ENCODE measurements around the gene ACAP3. TPM values are rescaled to one million over a fixed set of nuclear protein-coding genes. Genes with fewer than 3 reads are reported as not detected.
A peak's percentile ranks its signal among the peaks of the same experiment; 100 is the strongest.

ACAP3 gene
- total RNA-seq, 1 experiment from 2014 or later, result 27.4 TPM

- peak overlapping the region; percentile 93 for H3K4me3 ChIP-seq
- no peaks in the 10 kb centered on the region for H3K27me3 ChIP-seq
- H3K36me3 ChIP-seq, result peaks cover 12% of the 10 kb centered on the region
- H3K27ac ChIP-seq, result no peak overlapping the region; the same call in 1 of the 2 replicates
- no peak for DNase-seq
- H3K9me3 ChIP-seq (replicated peaks), result no peaks in the 10 kb centered on the region
- peaks cover 3% of the 10 kb centered on the region; the same call in 1 of the 2 replicates for H3K4me1 ChIP-seq
These were observed 35.2 kb downstream of the ACAP3 start for GRCh38 chr1:1272341-1273208.

GRCh38 chr1:1270813-1271212 lies 36.9 kb downstream of the ACAP3 start:
- H3K36me3 ChIP-seq, result peaks cover 27% of the 10 kb centered on the region
- H3K4me3 ChIP-seq, result no peak overlapping the region
- no peak overlapping the region for H3K27ac ChIP-seq
- peaks cover 3% of the 10 kb centered on the region; the same call in 1 of the 2 replicates for H3K4me1 ChIP-seq
- DNase-seq, result no peak
- no peaks in the 10 kb centered on the region for H3K27me3 ChIP-seq
- no peaks in the 10 kb centered on the region for H3K9me3 ChIP-seq (replicated peaks)

DNA sequence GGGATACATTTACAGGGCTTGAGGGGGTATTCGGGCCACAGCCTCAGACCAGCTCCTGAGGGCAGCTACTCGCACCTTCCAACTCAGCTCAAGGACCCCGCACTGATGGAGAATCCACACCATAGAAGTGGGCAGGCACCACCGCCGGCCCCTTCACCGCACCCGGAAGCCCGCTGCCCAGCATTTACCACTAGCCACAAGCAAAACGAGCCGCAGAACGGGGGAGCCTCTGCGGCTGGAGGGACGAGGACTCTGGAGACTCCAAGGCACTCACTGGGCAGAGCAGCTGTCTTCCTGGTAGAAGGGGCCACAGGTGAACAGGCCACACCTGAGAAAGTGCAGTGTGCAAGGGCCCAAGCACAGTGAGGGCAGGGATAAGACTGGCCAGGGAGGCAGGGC lies 39.4 kb downstream of the ACAP3 start:
- no peak overlapping the region for H3K27ac ChIP-seq
- H3K4me3 ChIP-seq, result no peak overlapping the region
- DNase-seq, result no peak
- no peaks in the 10 kb centered on the region for H3K9me3 ChIP-seq (replicated peaks)
- H3K27me3 ChIP-seq, result no peaks in the 10 kb centered on the region
- H3K4me1 ChIP-seq, result peaks cover 4% of the 10 kb centered on the region; the same call in 1 of the 2 replicates
- peaks cover 46% of the 10 kb centered on the region for H3K36me3 ChIP-seq

- Histone ChIP-seq H3K9me3 (replicated peaks) (no peaks in the 10 kb centered on the region), H3K4me3 (no peak overlapping the region), H3K27me3 (no peaks in the 10 kb centered on the region), H3K4me1 (peaks cover 4% of the 10 kb centered on the region; the same call in 1 of the 2 replicates), H3K27ac (no peak overlapping the region), H3K36me3 (peaks cover 52% of the 10 kb centered on the region)
- no peak for DNase-seq
These were observed 40.0 kb downstream of the ACAP3 start for GRCh38 chr1:1267488-1268283.

DNA sequence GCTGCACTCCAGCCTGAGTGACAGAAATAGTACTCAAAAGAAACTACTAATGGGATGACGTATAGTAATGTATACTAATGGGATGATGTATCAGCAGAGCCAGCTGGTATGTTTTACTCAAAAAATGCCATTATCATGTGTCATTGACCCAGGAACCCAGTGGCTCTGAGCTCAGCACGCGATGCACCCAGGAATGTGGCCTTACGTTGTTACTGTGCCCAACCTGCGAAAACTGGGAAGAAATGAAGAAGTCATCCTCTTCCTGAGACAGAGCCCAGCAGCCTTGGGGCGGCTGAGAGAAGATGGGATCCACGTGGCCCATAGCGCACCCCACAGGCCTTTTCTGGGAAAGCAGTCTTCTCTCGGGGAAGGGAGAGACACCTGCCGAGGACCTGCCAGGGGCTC lies 42.9 kb downstream of the ACAP3 start:
- Histone ChIP-seq H3K9me3 (replicated peaks) (no peaks in the 10 kb centered on the region), H3K36me3 (peaks cover 73% of the 10 kb centered on the region), H3K4me1 (peaks cover 4% of the 10 kb centered on the region; the same call in 1 of the 2 replicates), H3K27me3 (no peaks in the 10 kb centered on the region), H3K27ac (peak overlapping the region; percentile 39), H3K4me3 (no peak overlapping the region)
- DNase-seq, result peak in 1 of 2 experiments; percentile 52

- H3K9me3 ChIP-seq (replicated peaks), result no peaks in the 10 kb centered on the region
- H3K4me3 ChIP-seq, result no peak overlapping the region
- peaks cover 79% of the 10 kb centered on the region for H3K36me3 ChIP-seq
- no peaks in the 10 kb centered on the region for H3K27me3 ChIP-seq
- H3K27ac ChIP-seq, result no peak overlapping the region
- H3K4me1 ChIP-seq, result peaks cover 4% of the 10 kb centered on the region; the same call in 1 of the 2 replicates
- DNase-seq, result no peak
These were observed 43.7 kb downstream of the ACAP3 start for GRCh38 chr1:1264026-1264425.

DNA sequence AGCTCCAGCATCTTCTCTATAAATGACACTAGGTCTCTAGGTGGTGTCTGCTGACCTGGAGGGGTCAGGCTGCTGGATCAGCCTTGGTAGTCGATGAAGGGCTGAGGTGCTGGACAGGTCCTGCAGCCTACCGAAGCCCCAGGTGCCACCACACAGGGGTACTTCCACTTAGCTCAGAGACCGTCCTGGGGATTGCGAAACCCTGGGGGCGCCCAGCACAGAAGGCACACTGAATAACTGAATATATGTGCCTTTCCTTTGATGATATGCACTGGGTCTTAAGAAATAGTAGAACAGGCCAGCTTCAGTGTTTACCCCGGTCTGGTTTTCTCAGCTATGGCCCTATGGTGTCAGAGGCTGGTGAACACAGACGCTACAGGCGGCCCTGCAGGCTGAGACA lies 45.0 kb downstream of the ACAP3 start:
- peaks cover 4% of the 10 kb centered on the region; the same call in 1 of the 2 replicates for H3K4me1 ChIP-seq
- no peaks in the 10 kb centered on the region for H3K9me3 ChIP-seq (replicated peaks)
- H3K27ac ChIP-seq, result no peak overlapping the region
- no peak for DNase-seq
- no peak overlapping the region for H3K4me3 ChIP-seq
- no peaks in the 10 kb centered on the region for H3K27me3 ChIP-seq
- peaks cover 78% of the 10 kb centered on the region for H3K36me3 ChIP-seq

- H3K27ac ChIP-seq, result no peak overlapping the region
- H3K4me3 ChIP-seq, result no peak overlapping the region
- H3K9me3 ChIP-seq (replicated peaks), result no peaks in the 10 kb centered on the region
- no peak for DNase-seq
- peaks cover 71% of the 10 kb centered on the region for H3K36me3 ChIP-seq
- no peaks in the 10 kb centered on the region for H3K27me3 ChIP-seq
- H3K4me1 ChIP-seq, result peaks cover 4% of the 10 kb centered on the region; the same call in 1 of the 2 replicates
These were observed 45.7 kb downstream of the ACAP3 start for GRCh38 chr1:1262071-1262470.

GRCh38 chr1:1260843-1261560 lies 46.7 kb downstream of the ACAP3 start:
- H3K9me3 ChIP-seq (replicated peaks), result no peaks in the 10 kb centered on the region
- no peak overlapping the region for H3K27ac ChIP-seq
- peaks cover 70% of the 10 kb centered on the region for H3K36me3 ChIP-seq

GRCh38 chr1:1259951-1260600 lies 47.7 kb downstream of the ACAP3 start:
- no peak for DNase-seq
- H3K27me3 ChIP-seq, result no peaks in the 10 kb centered on the region
- no peak overlapping the region for H3K27ac ChIP-seq
- H3K4me1 ChIP-seq, result peaks cover 3% of the 10 kb centered on the region; the same call in 1 of the 2 replicates
- H3K4me3 ChIP-seq, result no peak overlapping the region
- H3K9me3 ChIP-seq (replicated peaks), result no peaks in the 10 kb centered on the region
- peaks cover 76% of the 10 kb centered on the region for H3K36me3 ChIP-seq

More at GRCh38 chr1:1260843-1261560, 46.7 kb downstream of the ACAP3 start:
- Histone ChIP-seq H3K4me1 (peaks cover 4% of the 10 kb centered on the region; the same call in 1 of the 2 replicates), H3K27me3 (no peaks in the 10 kb centered on the region), H3K4me3 (no peak overlapping the region)
- no peak for DNase-seq

DNA sequence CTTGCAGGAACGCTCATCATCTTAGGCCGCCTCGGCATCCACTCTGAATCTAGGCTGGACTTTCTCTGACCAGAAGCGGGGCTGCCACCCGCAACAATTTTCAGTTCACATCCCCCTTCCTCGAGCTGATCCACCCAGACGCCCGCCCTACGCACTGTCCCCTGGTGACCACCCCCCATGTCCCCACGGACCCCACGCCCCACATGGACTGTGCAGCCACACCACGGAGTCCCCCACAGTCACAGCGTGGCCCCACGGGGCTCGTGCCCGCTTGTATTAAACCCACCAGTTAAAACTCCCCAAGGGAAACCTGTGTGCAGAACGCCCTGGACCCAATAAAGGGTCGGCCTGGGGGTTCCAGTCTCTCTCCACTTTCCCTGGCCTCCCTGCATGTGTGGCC lies 48.2 kb downstream of the ACAP3 start:
- peaks cover 76% of the 10 kb centered on the region for H3K36me3 ChIP-seq
- no peaks in the 10 kb centered on the region for H3K27me3 ChIP-seq
- no peak overlapping the region for H3K4me3 ChIP-seq
- DNase-seq, result no peak
- H3K27ac ChIP-seq, result no peak overlapping the region
- H3K4me1 ChIP-seq, result no peaks in the 10 kb centered on the region
- H3K9me3 ChIP-seq (replicated peaks), result no peaks in the 10 kb centered on the region

DNA sequence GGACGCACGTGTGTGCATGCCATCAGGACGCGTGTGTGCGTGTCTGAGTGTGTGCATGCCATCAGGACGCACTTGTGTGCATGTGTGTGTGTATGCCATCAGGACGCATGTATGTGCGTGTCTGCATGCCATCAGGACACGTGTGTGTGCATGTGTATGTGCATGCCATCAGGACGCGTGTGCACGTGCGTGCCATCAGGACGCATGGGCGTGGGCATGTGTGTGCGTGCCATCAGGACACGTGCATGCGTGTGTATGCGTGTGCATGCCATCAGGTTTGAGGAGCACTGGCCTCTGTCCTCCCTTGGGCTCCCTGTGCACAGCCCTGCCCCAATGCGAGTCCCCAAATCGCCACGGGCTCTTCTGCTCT lies 48.6 kb downstream of the ACAP3 start:
- no peak for DNase-seq
- Histone ChIP-seq H3K4me1 (no peaks in the 10 kb centered on the region), H3K36me3 (peaks cover 74% of the 10 kb centered on the region), H3K9me3 (replicated peaks) (no peaks in the 10 kb centered on the region), H3K4me3 (no peak overlapping the region), H3K27ac (no peak overlapping the region), H3K27me3 (no peaks in the 10 kb centered on the region)

- Histone ChIP-seq H3K27ac (no peak overlapping the region), H3K9me3 (replicated peaks) (no peaks in the 10 kb centered on the region), H3K4me3 (no peak overlapping the region), H3K4me1 (no peaks in the 10 kb centered on the region), H3K27me3 (no peaks in the 10 kb centered on the region), H3K36me3 (peaks cover 62% of the 10 kb centered on the region)
- DNase-seq, result no peak
These were observed 50.5 kb downstream of the ACAP3 start for GRCh38 chr1:1256956-1257871.
